Islet precursor cell (in vitro differentiated cells): ENCODE results near the gene NOSIP.
"Not testable (repeated sequence)": the region's sequence is repeated elsewhere in the genome, so short reads cannot be mapped to it uniquely, and the experiment has no call there.

Source experiments
- DNase-seq: peaks from one replicate; pipeline ENCODE4 v3.0.0-alpha.2; 2018

The NOSIP gene

GRCh38 chr19:49580264-49581006 lies at the start of gene NOSIP:
NOSIP (minus strand) TSS chr19:49580556; CDS start chr19:49560691, 19,865 bp downstream.
- DNase-seq, result peak; percentile 98

- DNase-seq, result no peak
Observed at GRCh38 chr19:49629659-49630058, 49.3 kb upstream of the NOSIP start.

GRCh38 chr19:49626226-49626625 lies 45.9 kb upstream of the NOSIP start:
- DNase-seq, result no peak

GRCh38 chr19:49624967-49625910 lies 44.9 kb upstream of the NOSIP start:
- no peak for DNase-seq

GRCh38 chr19:49617860-49618259 lies 37.5 kb upstream of the NOSIP start:
- DNase-seq, result not testable (repeated sequence)

- DNase-seq, result no peak
Observed at GRCh38 chr19:49616945-49617344, 36.6 kb upstream of the NOSIP start.

GRCh38 chr19:49616532-49616931 lies 36.2 kb upstream of the NOSIP start:
- DNase-seq, result no peak

GRCh38 chr19:49615861-49616260 lies 35.5 kb upstream of the NOSIP start:
- DNase-seq, result no peak

GRCh38 chr19:49614096-49614833 lies 33.9 kb upstream of the NOSIP start:
- peak; percentile 68 for DNase-seq

GRCh38 chr19:49613374-49613773 lies 33.0 kb upstream of the NOSIP start:
- no peak for DNase-seq

- DNase-seq, result no peak
Observed at GRCh38 chr19:49609499-49610092, 29.2 kb upstream of the NOSIP start.

GRCh38 chr19:49605605-49606004 lies 25.2 kb upstream of the NOSIP start:
- no peak for DNase-seq

GRCh38 chr19:49602806-49603205 lies 22.4 kb upstream of the NOSIP start:
- no peak for DNase-seq

GRCh38 chr19:49601482-49602038 lies 21.2 kb upstream of the NOSIP start:
- no peak for DNase-seq

GRCh38 chr19:49599378-49600295 lies 19.3 kb upstream of the NOSIP start:
- no peak for DNase-seq

- DNase-seq, result no peak
Observed at GRCh38 chr19:49597703-49597974, 17.3 kb upstream of the NOSIP start.

- DNase-seq, result no peak
Observed at GRCh38 chr19:49596954-49597702, 16.8 kb upstream of the NOSIP start.

- no peak for DNase-seq
Observed at GRCh38 chr19:49596407-49596806, 16.1 kb upstream of the NOSIP start.

GRCh38 chr19:49595819-49596404 lies 15.6 kb upstream of the NOSIP start:
- DNase-seq, result no peak
